Fibroblast of lung (primary cell): Measurements from ENCODE around the gene WDFY2. TPM values are rescaled to one million over a fixed set of nuclear protein-coding genes. Genes with fewer than 3 reads are reported as not detected.
A peak's percentile ranks its signal among the peaks of the same experiment; 100 is the strongest.

ENCODE experiments used
- DNase-seq, 2 donors: peaks; one replicate each; pipeline versions ENCODE4 v3.0.0 to v3.0.0-alpha.2; 2010; ENCODE audit warnings: low read depth in 2 of 2
- H2AFZ ChIP-seq: 2 replicates; pipeline ENCODE4 v1.5.1; 2012; ENCODE audit warnings: low read length, control low read depth, inconsistent platforms
- H3K27ac ChIP-seq: 2 replicates; pipeline ENCODE4 v1.5.1; 2011; ENCODE audit warnings: low read length, control low read depth; ENCODE audit not compliant: insufficient read depth
- H3K27me3 ChIP-seq: 2 replicates; pipeline ENCODE4 v1.5.1; 2011; ENCODE audit warnings: mild to moderate bottlenecking, low read length; ENCODE audit not compliant: control insufficient read depth, insufficient read depth
- H3K36me3 ChIP-seq: 2 replicates; pipeline ENCODE4 v1.5.1; 2011; ENCODE audit warnings: low read length; ENCODE audit not compliant: control insufficient read depth, insufficient read depth
- H3K4me1 ChIP-seq: 2 replicates; pipeline ENCODE4 v1.5.1; 2011; ENCODE audit warnings: low read length; ENCODE audit not compliant: control insufficient read depth, insufficient read depth; ENCODE audit errors: extremely low read depth
- H3K4me2 ChIP-seq: 2 replicates; pipeline ENCODE4 v1.5.1; 2011; ENCODE audit warnings: low read length, control low read depth; ENCODE audit not compliant: insufficient read depth; ENCODE audit errors: extremely low read depth
- H3K4me3 ChIP-seq, 4 experiments: fragments of 200-600 bp in 1 of 4; sonication (generic) in 1 of 4; replicated peaks in 1 of 4; 2 replicates each; pipeline ENCODE4 v1.5.1; 2011 to 2016; ENCODE audit warnings: low read length in 4 of 4, low read depth in 3 of 4, mild to moderate bottlenecking in 3 of 4, control low read depth in 2 of 4, inconsistent platforms in 1 of 4, mixed read lengths in 1 of 4; ENCODE audit not compliant: insufficient read depth in 1 of 4; ENCODE audit errors: control extremely low read depth in 1 of 4
- H3K79me2 ChIP-seq: 2 replicates; pipeline ENCODE4 v1.5.1; 2012; ENCODE audit warnings: mild to moderate bottlenecking, low read length, inconsistent platforms; ENCODE audit not compliant: control insufficient read depth, insufficient read depth
- H3K9ac ChIP-seq: 2 replicates; pipeline ENCODE4 v1.5.1; 2011; ENCODE audit warnings: mild to moderate bottlenecking, low read length, control low read depth; ENCODE audit not compliant: insufficient read depth
- H3K9me3 ChIP-seq: 2 replicates; pipeline ENCODE4 v1.5.1; 2012; ENCODE audit warnings: low read depth, low read length; ENCODE audit not compliant: control insufficient read depth, insufficient read depth
- H4K20me1 ChIP-seq: 2 replicates; pipeline ENCODE4 v1.5.1; 2011; ENCODE audit warnings: low read length; ENCODE audit not compliant: control insufficient read depth, insufficient read depth; ENCODE audit errors: extremely low read depth
- CTCF ChIP-seq, 2 donors: IDR thresholded peaks in 1 of 2; conservative IDR thresholded peaks in 1 of 2; 1 replicate in 1 of 2; 2 replicates in 1 of 2; pipeline ENCODE4 v1.5.1; 2011 to 2012; ENCODE audit warnings: low read length in 2 of 2, control low read depth in 1 of 2, inconsistent platforms in 1 of 2, low read depth in 1 of 2, mild to moderate bottlenecking in 1 of 2
- EZH2 ChIP-seq: IDR thresholded peaks from 2 replicates; pipeline ENCODE4 v1.5.1; 2012; ENCODE audit warnings: low read length, control low read depth, mild to moderate bottlenecking; ENCODE audit errors: missing control alignments
- polyA plus RNA-seq, 2 donors: library from polyadenylated mRNA; depleted of rRNA in 1 of 2; stranded (reverse) in 1 of 2; unstranded in 1 of 2; fragments of >200 nt; gene quantifications; 2 replicates each; pipeline ENCODE4 v1.2.1, GENCODE V29; 2011 to 2012; ENCODE audit warnings: missing spikeins in 1 of 2
- total RNA-seq: library from RNA; depleted of rRNA; stranded (reverse); fragments of >200 nt; gene quantifications from 2 replicates; pipeline ENCODE4 v1.2.1, GENCODE V29; 2014

WDFY2 gene
- total and polyA plus RNA-seq, 2 donors (not counting 1 experiment from before 2014, with no cell fraction given) = 4.9 to 9.2 TPM

GRCh38 chr13:51665456-51665855, 81.2 kb downstream of the WDFY2 start:
- H3K4me2 ChIP-seq = no peak overlapping the region
- no peak for DNase-seq
- no peak overlapping the region for H3K4me3 ChIP-seq
- no peaks in the 10 kb centered on the region for H3K27me3 ChIP-seq
- H3K9me3 ChIP-seq = no peaks in the 10 kb centered on the region
- no peak overlapping the region for H2AFZ ChIP-seq
- H3K36me3 ChIP-seq = no peaks in the 10 kb centered on the region
- TF ChIP-seq CTCF (conservative IDR thresholded peaks at IDR 0.05 in 1 of 2, IDR thresholded peaks at IDR 0.05 in 1 of 2; ENCODE audit: low read depth in 1 of 2, low read length in 2 of 2) (no peak), EZH2 (no peak)
- H3K27ac ChIP-seq = no peak overlapping the region
- H3K9ac ChIP-seq = no peak overlapping the region
- H4K20me1 ChIP-seq = no peaks in the 10 kb centered on the region
- peaks cover 5% of the 10 kb centered on the region for H3K79me2 ChIP-seq
- H3K4me1 ChIP-seq = peaks cover 10% of the 10 kb centered on the region

DNA sequence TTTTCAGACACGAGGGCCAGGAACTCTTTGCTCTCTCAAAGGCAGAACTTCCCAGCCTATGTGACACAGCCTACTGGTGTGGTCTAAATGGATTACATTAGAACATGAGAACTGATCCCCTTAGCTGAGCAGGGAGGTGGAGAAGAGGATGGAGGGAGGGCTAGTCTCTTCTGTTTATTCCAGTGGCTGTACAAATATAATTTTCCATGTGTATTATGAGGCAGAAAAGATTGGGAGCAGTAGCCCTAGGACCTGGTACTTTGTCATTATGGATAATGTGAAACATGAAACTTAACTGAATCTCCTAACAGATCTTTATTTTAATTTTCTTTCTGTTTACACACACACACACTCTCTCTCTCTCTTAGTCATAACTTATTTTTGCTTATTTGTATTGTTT, 82.1 kb downstream of the WDFY2 start:
- peak in 1 of 2 donors; percentile 29 for DNase-seq
- H2AFZ ChIP-seq = no peak overlapping the region
- no peak overlapping the region for H3K4me3 ChIP-seq
- no peaks in the 10 kb centered on the region for H3K27me3 ChIP-seq
- no peaks in the 10 kb centered on the region for H3K36me3 ChIP-seq
- H3K79me2 ChIP-seq = peaks cover 6% of the 10 kb centered on the region
- no peak overlapping the region for H3K27ac ChIP-seq
- H3K4me2 ChIP-seq = peak overlapping the region; percentile 9
- peaks cover 10% of the 10 kb centered on the region for H3K4me1 ChIP-seq
- H4K20me1 ChIP-seq = no peaks in the 10 kb centered on the region
- no peak overlapping the region for H3K9ac ChIP-seq
- H3K9me3 ChIP-seq = no peaks in the 10 kb centered on the region
- no peak for TF ChIP-seq EZH2
- no peak for TF ChIP-seq CTCF (conservative IDR thresholded peaks at IDR 0.05 in 1 of 2, IDR thresholded peaks at IDR 0.05 in 1 of 2; ENCODE audit: low read depth in 1 of 2, low read length in 2 of 2)

DNA sequence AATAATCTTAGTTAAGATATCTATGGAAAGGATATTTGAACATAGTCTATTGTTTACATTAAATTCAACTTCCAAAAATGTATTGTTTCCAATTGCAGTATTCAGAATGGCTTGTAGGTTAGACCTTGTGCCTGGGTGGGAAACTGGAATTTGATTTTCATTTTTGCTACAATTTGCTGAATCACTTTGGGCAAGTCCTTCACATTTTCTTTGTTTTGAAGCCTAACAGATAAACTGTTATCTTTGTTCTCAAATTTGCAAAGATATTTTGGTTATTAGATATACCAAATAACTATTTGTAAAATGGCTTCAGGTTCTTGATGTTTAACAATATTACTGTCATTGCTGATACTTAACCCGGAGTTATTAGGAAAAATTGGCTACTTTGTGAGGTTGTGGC, 82.6 kb downstream of the WDFY2 start:
- DNase-seq = no peak

More for the DNA sequence above, 82.6 kb downstream of the WDFY2 start:
- H3K4me2 ChIP-seq = no peak overlapping the region
- no peak overlapping the region for H3K9ac ChIP-seq
- no peaks in the 10 kb centered on the region for H3K9me3 ChIP-seq
- no peak for TF ChIP-seq CTCF (conservative IDR thresholded peaks at IDR 0.05 in 1 of 2, IDR thresholded peaks at IDR 0.05 in 1 of 2; ENCODE audit: low read depth in 1 of 2, low read length in 2 of 2)
- no peak for TF ChIP-seq EZH2
- H3K36me3 ChIP-seq = no peaks in the 10 kb centered on the region
- no peaks in the 10 kb centered on the region for H3K27me3 ChIP-seq
- H3K79me2 ChIP-seq = peaks cover 6% of the 10 kb centered on the region
- peaks cover 10% of the 10 kb centered on the region for H3K4me1 ChIP-seq
- no peak overlapping the region for H3K27ac ChIP-seq
- H3K4me3 ChIP-seq = no peak overlapping the region
- no peak overlapping the region for H2AFZ ChIP-seq
- H4K20me1 ChIP-seq = no peaks in the 10 kb centered on the region
